Karpas-422 (cell line): ENCODE measurements around the gene GART. TPM values are rescaled to one million over a fixed set of nuclear protein-coding genes. Genes with fewer than 3 reads are reported as not detected.

ENCODE experiments used
- DNase-seq: peaks from one replicate; pipeline ENCODE4 v3.0.0-alpha.2; 2015
- H2AFZ ChIP-seq: fragments of 200-600 bp; sonication (generic); 2 replicates; pipeline ENCODE4 v1.6.1; 2014; ENCODE audit warnings: antibody characterized with exemption, low read length, mixed read lengths
- H3K27ac ChIP-seq: fragments of 200-600 bp; sonication (generic); 2 replicates; pipeline ENCODE4 v1.5.1; 2014; ENCODE audit warnings: mild to moderate bottlenecking, low read length, moderate library complexity
- H3K27me3 ChIP-seq: fragments of 200-600 bp; sonication (generic); 2 replicates; pipeline ENCODE4 v1.6.1; 2014; ENCODE audit warnings: low read length, mixed read lengths
- H3K36me3 ChIP-seq: fragments of 200-600 bp; sonication (generic); 2 replicates; pipeline ENCODE4 v1.6.1; 2014; ENCODE audit warnings: low read length, mixed read lengths; ENCODE audit not compliant: insufficient read depth
- H3K4me1 ChIP-seq: fragments of 200-600 bp; sonication (generic); 2 replicates; pipeline ENCODE4 v1.6.1; 2014; ENCODE audit warnings: mild to moderate bottlenecking, low read length, mixed read lengths
- H3K4me2 ChIP-seq: fragments of 200-600 bp; sonication (generic); 2 replicates; pipeline ENCODE4 v1.6.1; 2014; ENCODE audit warnings: low read length, low read depth, mild to moderate bottlenecking; ENCODE audit not compliant: poor library complexity, severe bottlenecking
- H3K4me3 ChIP-seq: fragments of 200-600 bp; sonication (generic); 2 replicates; pipeline ENCODE4 v1.5.1; 2014; ENCODE audit warnings: mild to moderate bottlenecking, antibody characterized with exemption, low read length, mixed read lengths
- H3K79me2 ChIP-seq: fragments of 200-600 bp; sonication (generic); 2 replicates; pipeline ENCODE4 v1.6.1; 2014; ENCODE audit warnings: mild to moderate bottlenecking, low read length, mixed read lengths
- H3K9ac ChIP-seq: fragments of 200-600 bp; sonication (generic); 2 replicates; pipeline ENCODE4 v1.6.0; 2014; ENCODE audit warnings: low read length
- H3K9me2 ChIP-seq: fragments of 200-600 bp; sonication (generic), shearing (Covaris generic); replicated peaks from 2 replicates; pipeline ENCODE4 v1.6.0; 2014; ENCODE audit warnings: mild to moderate bottlenecking, low read length, moderate library complexity; ENCODE audit not compliant: insufficient read depth
- H3K9me3 ChIP-seq: fragments of 300-700, 200-600 bp; sonication (generic); 2 replicates; pipeline ENCODE4 v1.6.1; 2014; ENCODE audit warnings: low read length, mixed read lengths
- H4K20me1 ChIP-seq: fragments of 200-600 bp; sonication (generic); 2 replicates; pipeline ENCODE4 v1.6.1; 2014; ENCODE audit warnings: mild to moderate bottlenecking, antibody characterized with exemption, low read length, low read depth; ENCODE audit not compliant: insufficient read depth
- total RNA-seq: library from RNA; depleted of rRNA; stranded (reverse); fragments of >200 nt; shearing (Covaris generic); gene quantifications from 2 replicates; pipeline ENCODE4 v1.2.3, GENCODE V29; 2014; ENCODE audit warnings: low replicate concordance

The GART gene
- total RNA-seq, 1 experiment from 2014 or later = 117 TPM

- H3K9ac ChIP-seq = no peak overlapping the region
- peaks cover 92% of the 10 kb centered on the region for H3K79me2 ChIP-seq
- H3K36me3 ChIP-seq = peaks cover 83% of the 10 kb centered on the region
- no peaks in the 10 kb centered on the region for H3K27me3 ChIP-seq
- no peak overlapping the region for H3K4me3 ChIP-seq
- no peak for DNase-seq
- no peaks in the 10 kb centered on the region for H3K4me1 ChIP-seq
- H2AFZ ChIP-seq = no peak overlapping the region
- H3K9me3 ChIP-seq = no peaks in the 10 kb centered on the region
- peaks cover 45% of the 10 kb centered on the region for H4K20me1 ChIP-seq
- no peak overlapping the region for H3K27ac ChIP-seq
- H3K4me2 ChIP-seq = no peak overlapping the region
- H3K9me2 ChIP-seq = no peaks in the 10 kb centered on the region
These were observed 17.9 kb upstream of the GART start for GRCh38 chr21:33559813-33560212.

DNA sequence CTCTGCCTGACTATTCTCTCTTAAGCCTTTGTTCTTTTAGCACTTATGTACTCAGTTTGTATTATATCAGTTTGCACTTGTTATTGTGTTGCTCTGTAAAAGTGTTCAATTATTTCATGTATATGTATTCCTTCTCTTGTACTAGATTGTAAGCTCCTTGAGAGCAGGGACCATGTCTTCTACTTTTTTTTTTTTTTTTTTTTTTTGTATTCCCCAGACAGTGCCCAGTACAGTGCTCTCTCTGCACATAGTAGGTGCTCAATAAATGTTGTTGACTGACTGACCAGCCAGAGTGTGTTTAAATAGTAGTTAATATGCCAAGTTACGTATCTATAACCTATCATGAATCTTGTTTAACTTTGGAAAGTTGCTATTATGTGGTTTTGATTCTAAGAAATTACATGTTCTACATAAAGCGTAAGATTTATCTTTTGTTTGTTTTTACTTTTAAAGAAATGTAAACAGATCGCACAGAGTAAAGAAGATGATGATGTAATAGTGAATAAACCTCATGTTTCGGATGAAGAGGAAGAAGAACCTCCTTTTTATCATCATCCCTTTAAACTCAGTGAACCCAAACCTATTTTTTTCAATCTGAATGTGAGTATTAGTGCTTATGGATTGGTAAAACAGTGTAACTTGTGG lies 17.0 kb upstream of the GART start:
- peaks cover 87% of the 10 kb centered on the region for H3K36me3 ChIP-seq
- no peak overlapping the region for H3K4me3 ChIP-seq
- H3K79me2 ChIP-seq = peaks cover 95% of the 10 kb centered on the region
- DNase-seq = no peak
- H3K9ac ChIP-seq = no peak overlapping the region
- H3K4me2 ChIP-seq = no peak overlapping the region
- no peaks in the 10 kb centered on the region for H3K9me3 ChIP-seq
- H3K27ac ChIP-seq = no peak overlapping the region
- peaks cover 53% of the 10 kb centered on the region for H4K20me1 ChIP-seq
- no peak overlapping the region for H2AFZ ChIP-seq
- H3K4me1 ChIP-seq = no peaks in the 10 kb centered on the region
- no peaks in the 10 kb centered on the region for H3K27me3 ChIP-seq
- no peaks in the 10 kb centered on the region for H3K9me2 ChIP-seq

DNA sequence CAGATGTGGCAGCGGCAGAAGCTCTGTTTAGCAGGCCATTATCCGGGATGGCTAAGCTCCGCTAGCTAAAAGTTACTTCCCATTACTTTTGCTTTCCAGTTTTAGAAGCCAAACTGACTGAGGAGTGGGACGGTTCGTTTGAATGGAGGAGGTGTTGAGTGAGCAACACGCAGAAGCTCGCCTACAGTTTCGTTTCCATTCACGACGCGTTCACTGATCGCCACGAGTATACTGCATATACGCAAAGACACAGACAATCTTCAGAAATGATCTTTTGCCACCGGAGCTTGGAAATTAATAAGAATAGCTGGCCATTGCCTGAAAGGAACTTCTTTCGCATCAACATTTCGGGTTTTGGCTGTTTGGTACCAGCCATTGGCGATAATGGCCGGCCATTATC lies 15.5 kb upstream of the GART start:
- no peak for DNase-seq
- peaks cover 68% of the 10 kb centered on the region for H4K20me1 ChIP-seq
- no peaks in the 10 kb centered on the region for H3K9me2 ChIP-seq
- no peaks in the 10 kb centered on the region for H3K4me1 ChIP-seq
- H3K4me3 ChIP-seq = no peak overlapping the region
- H3K4me2 ChIP-seq = no peak overlapping the region
- H3K9me3 ChIP-seq = no peaks in the 10 kb centered on the region
- H3K36me3 ChIP-seq = peaks cover 88% of the 10 kb centered on the region
- H3K79me2 ChIP-seq = peaks cover 95% of the 10 kb centered on the region
- no peak overlapping the region for H3K27ac ChIP-seq
- H2AFZ ChIP-seq = no peak overlapping the region
- H3K9ac ChIP-seq = no peak overlapping the region
- H3K27me3 ChIP-seq = no peaks in the 10 kb centered on the region

- no peaks in the 10 kb centered on the region for H3K27me3 ChIP-seq
- H4K20me1 ChIP-seq = peaks cover 93% of the 10 kb centered on the region
- no peak overlapping the region for H3K27ac ChIP-seq
- no peak overlapping the region for H2AFZ ChIP-seq
- no peaks in the 10 kb centered on the region for H3K9me2 ChIP-seq
- H3K9me3 ChIP-seq = no peaks in the 10 kb centered on the region
- no peak for DNase-seq
- H3K79me2 ChIP-seq = peaks cover 98% of the 10 kb centered on the region
- H3K9ac ChIP-seq = no peak overlapping the region
- no peak overlapping the region for H3K4me2 ChIP-seq
- H3K36me3 ChIP-seq = peaks cover 93% of the 10 kb centered on the region
- no peak overlapping the region for H3K4me3 ChIP-seq
- H3K4me1 ChIP-seq = no peaks in the 10 kb centered on the region
These were observed 13.0 kb upstream of the GART start for GRCh38 chr21:33554982-33555344.

- no peak overlapping the region for H3K4me2 ChIP-seq
- no peak for DNase-seq
- H3K27me3 ChIP-seq = no peaks in the 10 kb centered on the region
- no peak overlapping the region for H2AFZ ChIP-seq
- H3K79me2 ChIP-seq = peaks cover 98% of the 10 kb centered on the region
- H3K27ac ChIP-seq = no peak overlapping the region
- no peak overlapping the region for H3K4me3 ChIP-seq
- peaks cover 93% of the 10 kb centered on the region for H4K20me1 ChIP-seq
- H3K4me1 ChIP-seq = no peaks in the 10 kb centered on the region
- H3K9me3 ChIP-seq = no peaks in the 10 kb centered on the region
- H3K9me2 ChIP-seq = no peaks in the 10 kb centered on the region
- H3K9ac ChIP-seq = no peak overlapping the region
- H3K36me3 ChIP-seq = peaks cover 93% of the 10 kb centered on the region
These were observed 12.5 kb upstream of the GART start for GRCh38 chr21:33554236-33554981.

DNA sequence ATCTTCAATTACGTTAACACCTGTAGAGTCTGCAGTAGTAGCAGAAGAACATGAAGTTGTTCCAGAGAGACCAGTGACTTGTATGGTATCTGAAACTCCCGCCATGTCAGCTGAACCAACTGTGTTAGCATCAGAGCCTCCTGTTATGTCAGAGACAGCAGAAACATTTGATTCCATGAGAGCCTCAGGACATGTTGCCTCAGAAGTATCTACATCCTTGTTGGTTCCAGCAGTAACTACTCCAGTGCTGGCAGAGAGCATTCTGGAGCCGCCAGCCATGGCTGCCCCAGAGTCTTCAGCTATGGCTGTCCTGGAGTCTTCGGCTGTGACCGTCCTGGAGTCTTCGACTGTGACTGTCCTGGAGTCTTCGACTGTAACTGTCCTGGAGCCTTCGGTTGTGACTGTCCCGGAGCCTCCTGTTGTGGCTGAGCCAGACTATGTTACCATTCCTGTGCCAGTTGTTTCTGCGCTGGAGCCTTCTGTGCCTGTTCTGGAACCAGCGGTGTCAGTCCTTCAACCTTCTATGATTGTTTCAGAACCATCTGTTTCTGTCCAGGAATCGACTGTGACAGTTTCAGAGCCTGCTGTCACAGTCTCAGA lies 11.2 kb upstream of the GART start:
- H2AFZ ChIP-seq = no peak overlapping the region
- peaks cover 98% of the 10 kb centered on the region for H3K79me2 ChIP-seq
- no peak overlapping the region for H3K4me2 ChIP-seq
- peaks cover 91% of the 10 kb centered on the region for H4K20me1 ChIP-seq
- no peak overlapping the region for H3K9ac ChIP-seq
- no peaks in the 10 kb centered on the region for H3K4me1 ChIP-seq
- no peaks in the 10 kb centered on the region for H3K9me2 ChIP-seq
- no peak overlapping the region for H3K27ac ChIP-seq
- no peak overlapping the region for H3K4me3 ChIP-seq
- no peaks in the 10 kb centered on the region for H3K9me3 ChIP-seq
- no peaks in the 10 kb centered on the region for H3K27me3 ChIP-seq
- no peak for DNase-seq
- H3K36me3 ChIP-seq = peaks cover 93% of the 10 kb centered on the region

DNA sequence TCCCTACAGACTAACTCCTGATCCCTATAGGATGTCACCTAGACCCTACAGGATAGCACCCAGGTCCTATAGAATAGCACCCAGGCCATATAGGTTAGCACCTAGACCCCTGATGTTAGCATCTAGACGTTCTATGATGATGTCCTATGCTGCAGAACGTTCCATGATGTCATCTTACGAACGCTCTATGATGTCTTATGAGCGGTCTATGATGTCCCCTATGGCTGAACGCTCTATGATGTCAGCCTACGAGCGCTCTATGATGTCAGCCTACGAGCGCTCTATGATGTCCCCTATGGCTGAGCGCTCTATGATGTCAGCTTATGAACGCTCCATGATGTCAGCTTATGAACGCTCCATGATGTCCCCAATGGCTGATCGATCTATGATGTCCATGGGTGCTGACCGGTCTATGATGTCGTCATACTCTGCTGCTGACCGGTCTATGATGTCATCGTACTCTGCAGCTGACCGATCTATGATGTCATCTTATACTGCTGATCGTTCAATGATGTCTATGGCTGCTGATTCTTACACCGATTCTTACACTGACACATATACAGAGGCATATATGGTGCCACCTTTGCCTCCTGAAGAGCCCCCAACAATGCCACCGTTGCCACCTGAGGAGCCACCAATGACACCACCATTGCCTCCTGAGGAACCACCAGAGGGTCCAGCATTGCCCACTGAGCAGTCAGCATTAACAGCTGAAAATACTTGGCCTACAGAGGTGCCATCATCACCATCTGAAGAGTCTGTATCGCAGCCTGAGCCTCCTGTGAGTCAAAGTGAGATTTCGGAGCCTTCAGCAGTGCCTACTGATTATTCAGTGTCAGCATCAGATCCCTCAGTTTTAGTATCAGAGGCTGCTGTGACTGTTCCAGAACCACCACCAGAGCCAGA lies 10.4 kb upstream of the GART start:
- peaks cover 86% of the 10 kb centered on the region for H4K20me1 ChIP-seq

GRCh38 chr21:33551664-33552063 lies 9.7 kb upstream of the GART start:
- Histone ChIP-seq H2AFZ (no peak overlapping the region), H3K9me2 (no peaks in the 10 kb centered on the region), H4K20me1 (peaks cover 83% of the 10 kb centered on the region), H3K9ac (no peak overlapping the region), H3K4me3 (no peak overlapping the region), H3K27me3 (no peaks in the 10 kb centered on the region), H3K36me3 (peaks cover 88% of the 10 kb centered on the region), H3K79me2 (peaks cover 98% of the 10 kb centered on the region), H3K27ac (no peak overlapping the region), H3K9me3 (no peaks in the 10 kb centered on the region), H3K4me1 (no peaks in the 10 kb centered on the region), H3K4me2 (no peak overlapping the region)
- DNase-seq = no peak

More for the DNA sequence above, 10.4 kb upstream of the GART start:
- Histone ChIP-seq H3K4me1 (no peaks in the 10 kb centered on the region), H3K27me3 (no peaks in the 10 kb centered on the region), H3K27ac (no peak overlapping the region), H3K9me2 (no peaks in the 10 kb centered on the region), H2AFZ (no peak overlapping the region), H3K4me3 (no peak overlapping the region), H3K4me2 (no peak overlapping the region), H3K79me2 (peaks cover 98% of the 10 kb centered on the region), H3K9me3 (no peaks in the 10 kb centered on the region), H3K36me3 (peaks cover 90% of the 10 kb centered on the region), H3K9ac (no peak overlapping the region)
- no peak for DNase-seq
